ENCODE data around the gene TUBD1. TPM values are rescaled to one million over a fixed set of nuclear protein-coding genes. Genes with fewer than 3 reads are reported as not detected.
A peak's percentile ranks its signal among the peaks of the same experiment; 100 is the strongest.

The TUBD1 gene
- total and polyA plus RNA-seq, 2 of the 13 experiments (the other 11 are each of a cell fraction or from before 2014, with no cell fraction given): 18.2 to 25.9 TPM

- TF ChIP-seq THAP11 (CRISPR knock-in tag; IDR thresholded peaks at IDR 0.05) (0 out of 2 replicates have a peak, but pooled peaks have one; percentile 28), HOXA3 (CRISPR knock-in tag; IDR thresholded peaks at IDR 0.05) (0 out of 2 replicates have a peak, but pooled peaks have one; percentile 22), SOX5 (CRISPR knock-in tag; IDR thresholded peaks at IDR 0.05; ENCODE audit: borderline replicate concordance) (no peak), DRAP1 (CRISPR knock-in tag; IDR thresholded peaks at IDR 0.05) (no peak), NPAS2 (CRISPR knock-in tag; IDR thresholded peaks at IDR 0.05; ENCODE audit: borderline replicate concordance) (no peak), NFATC3 (CRISPR knock-in tag; IDR thresholded peaks at IDR 0.05) (no peak), SALL1 (CRISPR knock-in tag; IDR thresholded peaks at IDR 0.05) (peak; percentile 48; the same call in 1 of the 2 replicates), RFX1 (IDR thresholded peaks at IDR 0.05) (no peak), CEBPZ (IDR thresholded peaks at IDR 0.05; ENCODE audit: low read length) (no peak), ZNF574 (CRISPR knock-in tag; IDR thresholded peaks at IDR 0.05) (0 out of 2 replicates have a peak, but pooled peaks have one; percentile 24), ZNF263 (CRISPR knock-in tag; IDR thresholded peaks at IDR 0.05) (peak; percentile 92), GABPB1 (CRISPR knock-in tag; IDR thresholded peaks at IDR 0.05) (0 out of 2 replicates have a peak, but pooled peaks have one; percentile 19), ZMYM4 (CRISPR knock-in tag; IDR thresholded peaks at IDR 0.05) (0 out of 2 replicates have a peak, but pooled peaks have one; percentile 19), EP300 (IDR thresholded peaks at IDR 0.05; ENCODE audit: low read depth in 2 of 2, low read length in 2 of 2) (no peak), EP300 (CRISPR knock-in tag; IDR thresholded peaks at IDR 0.05; ENCODE audit: borderline replicate concordance) (peak; percentile 43; the same call in 1 of the 2 replicates), ZNF142 (CRISPR knock-in tag; IDR thresholded peaks at IDR 0.05) (no peak)
Measured at GRCh38 chr17:59851439-59852375, 41.0 kb downstream of the TUBD1 start (continued).
